ENCODE measurements around the gene MORN1. TPM values are rescaled to one million over a fixed set of nuclear protein-coding genes. Genes with fewer than 3 reads are reported as not detected.
"Not testable (repeated sequence)": the region's sequence is repeated elsewhere in the genome, so short reads cannot be mapped to it uniquely, and the experiment has no call there.

The MORN1 gene
- total RNA-seq: 11.8 TPM

DNA sequence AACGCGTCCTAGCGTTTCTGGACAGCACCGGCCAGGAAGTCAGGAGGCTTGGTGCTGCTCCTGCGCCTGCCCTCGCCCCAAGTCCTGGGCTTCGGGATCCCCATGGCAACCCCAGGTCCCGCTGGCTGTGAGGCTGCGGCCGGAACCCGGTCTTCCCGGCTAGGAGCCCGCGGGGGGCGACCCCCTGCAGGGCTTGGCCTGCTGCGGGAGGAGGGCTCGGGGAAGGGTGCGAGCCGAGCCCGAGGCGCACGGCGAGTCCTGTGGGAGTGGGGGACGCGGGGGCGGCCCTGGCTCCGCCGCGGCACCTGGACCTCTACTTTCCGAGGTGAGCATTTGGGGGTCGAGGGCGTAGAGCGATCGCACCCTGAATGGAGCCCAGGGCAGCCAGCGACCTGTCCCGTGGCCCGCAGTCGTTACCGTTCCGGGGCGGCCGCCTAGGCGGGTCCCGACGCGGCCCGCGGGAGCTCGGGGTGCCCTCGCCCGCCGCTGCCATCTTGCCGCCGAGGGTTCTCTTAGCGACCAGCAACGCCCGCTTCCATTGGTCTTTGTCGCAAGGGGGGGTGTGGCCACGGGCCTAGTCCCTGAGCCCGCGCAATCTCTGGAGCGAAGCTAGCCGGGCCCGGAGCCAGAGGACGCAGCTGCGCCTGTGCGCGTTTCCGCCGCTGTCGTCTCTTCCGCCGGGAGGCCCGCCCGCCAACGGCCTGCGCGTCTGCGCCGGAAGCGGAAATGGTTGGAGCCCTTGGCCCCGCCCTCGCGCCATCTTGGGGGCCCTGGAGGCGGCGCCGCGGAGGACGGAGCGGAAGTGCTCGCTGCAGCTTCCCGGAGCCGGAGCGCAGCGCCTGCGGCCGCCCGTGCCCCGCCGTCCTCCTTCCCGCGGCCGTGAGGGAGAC is at the start of gene MORN1, which contains the start of gene RER1:
TSS of gene MORN1 (minus strand) at position 514 of the 890 bp plus-strand sequence. CDS start at position 493, 21 bp downstream.
TSS of gene RER1 (plus strand) at position 801 of the 890 bp plus-strand sequence. CDS start 3,950 bp downstream, outside the sequence.
- Histone ChIP-seq H3K4me1 (peaks cover 47% of the 10 kb centered on the region), H3K27ac (peak within 1 kb of the TSS; percentile 86), H3K36me3 (peaks cover 0 to 16% of the 10 kb centered on the region in 2 donors), H3K27me3 (no peaks in the 10 kb centered on the region), H3K9me3 (no peaks in the 10 kb centered on the region), H3K4me3 (peak within 1 kb of the TSS; percentile 84 to 99)
- intact Hi-C loops (cut with DNase I): no loop called here
- peak in 1 of 2 donors; percentile 73 for TF ChIP-seq POLR2A (IDR thresholded peaks at IDR 0.05)
- TF ChIP-seq, protein P1, sequence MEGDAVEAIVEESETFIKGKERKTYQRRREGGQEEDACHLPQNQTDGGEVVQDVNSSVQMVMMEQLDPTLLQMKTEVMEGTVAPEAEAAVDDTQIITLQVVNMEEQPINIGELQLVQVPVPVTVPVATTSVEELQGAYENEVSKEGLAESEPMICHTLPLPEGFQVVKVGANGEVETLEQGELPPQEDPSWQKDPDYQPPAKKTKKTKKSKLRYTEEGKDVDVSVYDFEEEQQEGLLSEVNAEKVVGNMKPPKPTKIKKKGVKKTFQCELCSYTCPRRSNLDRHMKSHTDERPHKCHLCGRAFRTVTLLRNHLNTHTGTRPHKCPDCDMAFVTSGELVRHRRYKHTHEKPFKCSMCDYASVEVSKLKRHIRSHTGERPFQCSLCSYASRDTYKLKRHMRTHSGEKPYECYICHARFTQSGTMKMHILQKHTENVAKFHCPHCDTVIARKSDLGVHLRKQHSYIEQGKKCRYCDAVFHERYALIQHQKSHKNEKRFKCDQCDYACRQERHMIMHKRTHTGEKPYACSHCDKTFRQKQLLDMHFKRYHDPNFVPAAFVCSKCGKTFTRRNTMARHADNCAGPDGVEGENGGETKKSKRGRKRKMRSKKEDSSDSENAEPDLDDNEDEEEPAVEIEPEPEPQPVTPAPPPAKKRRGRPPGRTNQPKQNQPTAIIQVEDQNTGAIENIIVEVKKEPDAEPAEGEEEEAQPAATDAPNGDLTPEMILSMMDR (IDR thresholded peaks at IDR 0.05): peak in 1 of 3 experiments; percentile 21
- peak; percentile 85 to 95 for TF ChIP-seq POLR2AphosphoS5 (IDR thresholded peaks at IDR 0.05; ENCODE audit: insufficient read depth in 1 of 2, low read depth in 1 of 2)
- DNase-seq (ENCODE audit: extremely low spot score in 2 of 2): peak in 1 of 2 donors; percentile 98

DNA sequence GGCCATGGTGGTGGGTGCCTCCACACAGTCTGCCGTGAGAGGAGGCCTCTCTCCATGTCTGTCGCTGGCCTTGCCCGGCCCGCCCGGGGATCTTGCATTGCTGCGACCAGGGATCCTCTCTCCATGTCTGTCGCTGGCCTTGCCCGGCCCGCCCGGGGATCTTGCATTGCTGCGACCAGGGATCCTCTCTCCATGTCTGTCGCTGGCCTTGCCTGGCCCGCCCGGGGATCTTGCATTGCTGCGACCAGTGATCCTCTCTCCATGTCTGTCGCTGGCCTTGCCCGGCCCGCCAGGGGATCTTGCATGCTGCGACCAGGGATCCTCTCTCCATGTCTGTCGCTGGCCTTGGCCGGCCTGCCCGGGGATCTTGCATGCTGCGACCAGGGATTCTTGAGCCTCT is 49.0 kb upstream of the MORN1 start:
- intact Hi-C loops (cut with DNase I): not testable (repeated sequence)

DNA sequence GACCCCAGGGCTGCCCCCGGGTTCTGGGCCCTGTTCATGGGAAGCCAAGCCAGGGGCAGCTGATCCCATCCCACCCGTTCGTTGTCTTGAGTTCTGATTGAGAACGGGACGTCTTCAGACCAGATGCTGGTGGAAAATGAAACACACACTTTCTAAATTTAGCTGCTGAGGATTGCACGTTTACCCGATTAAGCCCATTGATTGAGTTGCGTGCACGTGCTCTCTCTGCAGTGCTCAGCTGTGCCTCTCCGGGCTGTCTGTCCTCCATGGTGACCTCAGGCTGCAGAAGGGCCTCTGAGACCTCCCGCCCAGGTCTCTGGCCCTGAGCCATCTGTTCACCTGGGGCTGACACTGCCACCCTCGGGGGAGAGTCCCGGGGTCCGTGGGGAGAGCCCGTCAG is 48.0 kb upstream of the MORN1 start:
- Histone ChIP-seq H3K27me3 (no peaks in the 10 kb centered on the region), H3K27ac (no peak overlapping the region), H3K4me3 (no peak overlapping the region), H3K36me3 (no peaks in the 10 kb centered on the region), H3K4me1 (peaks cover 6% of the 10 kb centered on the region), H3K9me3 (no peaks in the 10 kb centered on the region)
- intact Hi-C loops (cut with DNase I): no loop called here
- TF ChIP-seq, protein P1 (IDR thresholded peaks at IDR 0.05): no peak
- TF ChIP-seq POLR2A (IDR thresholded peaks at IDR 0.05): no peak
- TF ChIP-seq POLR2AphosphoS5 (IDR thresholded peaks at IDR 0.05; ENCODE audit: insufficient read depth in 1 of 2, low read depth in 1 of 2): no peak
- no peak for DNase-seq (ENCODE audit: extremely low spot score in 2 of 2)

More for the DNA sequence above, 49.0 kb upstream of the MORN1 start:
- H3K27ac ChIP-seq; H3K4me3 ChIP-seq; H3K4me1 ChIP-seq; H3K27me3 ChIP-seq; DNase-seq (ENCODE audit: extremely low spot score in 2 of 2); H3K9me3 ChIP-seq; H3K36me3 ChIP-seq: not testable (repeated sequence)

- H3K27ac ChIP-seq: no peak overlapping the region
- H3K36me3 ChIP-seq: no peaks in the 10 kb centered on the region
- H3K4me1 ChIP-seq: peaks cover 6% of the 10 kb centered on the region
- TF ChIP-seq POLR2AphosphoS5 (IDR thresholded peaks at IDR 0.05; ENCODE audit: insufficient read depth in 1 of 2, low read depth in 1 of 2): no peak
- TF ChIP-seq, protein P1 (IDR thresholded peaks at IDR 0.05): no peak
- no peak for TF ChIP-seq POLR2A (IDR thresholded peaks at IDR 0.05)
- intact Hi-C loops (cut with DNase I): no loop called here
- H3K4me3 ChIP-seq: no peak overlapping the region
- no peak for DNase-seq (ENCODE audit: extremely low spot score in 2 of 2)
- no peaks in the 10 kb centered on the region for H3K9me3 ChIP-seq
- no peaks in the 10 kb centered on the region for H3K27me3 ChIP-seq
Measured at GRCh38 chr1:2438641-2439040, 47.3 kb upstream of the MORN1 start.

- Histone ChIP-seq H3K4me1 (peaks cover 3% of the 10 kb centered on the region), H3K9me3 (no peaks in the 10 kb centered on the region), H3K36me3 (no peaks in the 10 kb centered on the region), H3K4me3 (no peak overlapping the region), H3K27ac (no peak overlapping the region), H3K27me3 (no peaks in the 10 kb centered on the region)
- no peak for DNase-seq (ENCODE audit: extremely low spot score in 2 of 2)
- no peak for TF ChIP-seq POLR2A (IDR thresholded peaks at IDR 0.05)
- TF ChIP-seq, protein P1 (IDR thresholded peaks at IDR 0.05): no peak
- TF ChIP-seq POLR2AphosphoS5 (IDR thresholded peaks at IDR 0.05; ENCODE audit: insufficient read depth in 1 of 2, low read depth in 1 of 2): no peak
- intact Hi-C loops (cut with DNase I): no loop called here
Measured at GRCh38 chr1:2438038-2438437, 46.7 kb upstream of the MORN1 start.
